ENCODE results near the gene PCMT1. TPM values are rescaled to one million over a fixed set of nuclear protein-coding genes. Genes with fewer than 3 reads are reported as not detected.

Gene PCMT1
- total and polyA plus RNA-seq, 2 of the 13 experiments (the other 11 are each of a cell fraction or from before 2014, with no cell fraction given) = 112 to 169 TPM

- TF ChIP-seq ZNF292 (CRISPR knock-in tag; IDR thresholded peaks at IDR 0.05; ENCODE audit: borderline replicate concordance, low read depth) = 0 out of 2 replicates have a peak, but pooled peaks have one; percentile 42
- TF ChIP-seq ZNF674 (CRISPR knock-in tag; IDR thresholded peaks at IDR 0.05; ENCODE audit: low read depth) = no peak
- TF ChIP-seq RARA (CRISPR knock-in tag; IDR thresholded peaks at IDR 0.05) = peak; percentile 84
- TF ChIP-seq ERF (CRISPR knock-in tag; IDR thresholded peaks at IDR 0.05) = peak; percentile 35; the same call in 1 of the 2 replicates
- TF ChIP-seq SNAI1 (CRISPR knock-in tag; IDR thresholded peaks at IDR 0.05; ENCODE audit: borderline replicate concordance) = 0 out of 2 replicates have a peak, but pooled peaks have one; percentile 65
- no peak for TF ChIP-seq SETDB1 (CRISPR knock-in tag; IDR thresholded peaks at IDR 0.05; ENCODE audit: borderline replicate concordance)
- 0 out of 2 replicates have a peak, but pooled peaks have one; percentile 34 for TF ChIP-seq PATZ1 (CRISPR knock-in tag; IDR thresholded peaks at IDR 0.05)
- TF ChIP-seq TP53 (CRISPR knock-in tag; conservative IDR thresholded peaks at IDR 0.05) = no peak
- peak; percentile 81 for TF ChIP-seq PITX1 (CRISPR knock-in tag; IDR thresholded peaks at IDR 0.05)
- no peak for TF ChIP-seq ZNF160 (CRISPR knock-in tag; IDR thresholded peaks at IDR 0.05)
- TF ChIP-seq ZNF577 (CRISPR knock-in tag; IDR thresholded peaks at IDR 0.05; ENCODE audit: borderline replicate concordance, low read depth) = no peak
- no peak for TF ChIP-seq ZNF44 (CRISPR knock-in tag; IDR thresholded peaks at IDR 0.05)
- peak; percentile 48; the same call in 1 of the 2 replicates for TF ChIP-seq HOXA3 (CRISPR knock-in tag; IDR thresholded peaks at IDR 0.05)
- TF ChIP-seq ZNF12 (CRISPR knock-in tag; IDR thresholded peaks at IDR 0.05) = 0 out of 2 replicates have a peak, but pooled peaks have one; percentile 66
- TF ChIP-seq MAF1 (CRISPR knock-in tag; IDR thresholded peaks at IDR 0.05; ENCODE audit: borderline replicate concordance) = no peak
- TF ChIP-seq MAZ (IDR thresholded peaks at IDR 0.05; ENCODE audit: borderline replicate concordance, low read depth, low read length) = no peak
- TF ChIP-seq MAZ (CRISPR knock-in tag; IDR thresholded peaks at IDR 0.05; ENCODE audit: low read depth) = no peak
- peak; percentile 57; the same call in 1 of the 2 replicates for TF ChIP-seq FOXK1 (CRISPR knock-in tag; IDR thresholded peaks at IDR 0.05; ENCODE audit: borderline replicate concordance, low read depth)
- peak; percentile 27; the same call in 1 of the 2 replicates for TF ChIP-seq PRDM10 (CRISPR knock-in tag; IDR thresholded peaks at IDR 0.05; ENCODE audit: low read depth)
- TF ChIP-seq HMG20A (CRISPR knock-in tag; IDR thresholded peaks at IDR 0.05; ENCODE audit: borderline replicate concordance) = peak; percentile 35; the same call in 1 of the 2 replicates
- TF ChIP-seq HOMEZ (CRISPR knock-in tag; IDR thresholded peaks at IDR 0.05; ENCODE audit: low read depth) = peak; percentile 68; the same call in 1 of the 2 replicates
- TF ChIP-seq ZNF121 (CRISPR knock-in tag; IDR thresholded peaks at IDR 0.05) = peak; percentile 26; the same call in 1 of the 2 replicates
- TF ChIP-seq ZNF614 (CRISPR knock-in tag; IDR thresholded peaks at IDR 0.05; ENCODE audit: borderline replicate concordance) = peak; percentile 46; the same call in 1 of the 2 replicates
- peak; percentile 76 for TF ChIP-seq SAP130 (CRISPR knock-in tag; IDR thresholded peaks at IDR 0.05; ENCODE audit: low read depth)
- peak; percentile 80 for TF ChIP-seq BCL6 (CRISPR knock-in tag; IDR thresholded peaks at IDR 0.05)
These were observed 109.8 kb downstream of the PCMT1 start (continued) for GRCh38 chr6:149859368-149859767.
